ENCODE data around the gene TEX12. TPM values are rescaled to one million over a fixed set of nuclear protein-coding genes. Genes with fewer than 3 reads are reported as not detected.

Gene TEX12
- total RNA-seq, 3 donors from 2014 or later, result 1.2 to 1.3 TPM; not detected in 1

- H3K36me3 ChIP-seq, result no peaks in the 10 kb centered on the region
- no peak for DNase-seq (ENCODE audit: low spot score in 2 of 2)
- H3K9me3 ChIP-seq, result no peaks in the 10 kb centered on the region
- H3K4me1 ChIP-seq, result no peaks in the 10 kb centered on the region
- intact Hi-C loops (cut with DNase I; ENCODE audit: low total_unique reads), result no loop called here
- H3K4me3 ChIP-seq, result no peak overlapping the region
- no peaks in the 10 kb centered on the region for H3K27me3 ChIP-seq
- H3K27ac ChIP-seq, result no peak overlapping the region
- TF ChIP-seq POLR2A (IDR thresholded peaks at IDR 0.05) (no peak), CTCF (IDR thresholded peaks at IDR 0.05) (no peak), POLR2AphosphoS5 (IDR thresholded peaks at IDR 0.05) (no peak)
Observed at GRCh38 chr11:112200252-112200651, 33.1 kb downstream of the TEX12 start.

- no peak for TF ChIP-seq POLR2AphosphoS5 (IDR thresholded peaks at IDR 0.05)
- Histone ChIP-seq H3K4me1 (no peaks in the 10 kb centered on the region), H3K9me3 (no peaks in the 10 kb centered on the region), H3K36me3 (no peaks in the 10 kb centered on the region), H3K27me3 (no peaks in the 10 kb centered on the region), H3K27ac (no peak overlapping the region), H3K4me3 (no peak overlapping the region)
- intact Hi-C loops (cut with DNase I; ENCODE audit: low total_unique reads), result no loop called here
- no peak for DNase-seq (ENCODE audit: low spot score in 2 of 2)
Observed at GRCh38 chr11:112206071-112206470, 38.9 kb downstream of the TEX12 start.

- Histone ChIP-seq H3K4me3 (no peak overlapping the region), H3K36me3 (no peaks in the 10 kb centered on the region), H3K27ac (no peak overlapping the region), H3K27me3 (no peaks in the 10 kb centered on the region), H3K4me1 (no peaks in the 10 kb centered on the region), H3K9me3 (no peaks in the 10 kb centered on the region)
- TF ChIP-seq CTCF (IDR thresholded peaks at IDR 0.05), result no peak
- TF ChIP-seq POLR2AphosphoS5 (IDR thresholded peaks at IDR 0.05), result no peak
- no peak for TF ChIP-seq POLR2A (IDR thresholded peaks at IDR 0.05)
- no peak for DNase-seq (ENCODE audit: low spot score in 2 of 2)
- intact Hi-C loops (cut with DNase I; ENCODE audit: low total_unique reads), result no loop called here
Observed at GRCh38 chr11:112210890-112211289, 43.7 kb downstream of the TEX12 start.

GRCh38 chr11:112211536-112211935, 44.4 kb downstream of the TEX12 start:
- Histone ChIP-seq H3K4me1 (no peaks in the 10 kb centered on the region), H3K36me3 (no peaks in the 10 kb centered on the region), H3K4me3 (no peak overlapping the region), H3K9me3 (no peaks in the 10 kb centered on the region), H3K27ac (no peak overlapping the region), H3K27me3 (no peaks in the 10 kb centered on the region)
- no peak for DNase-seq (ENCODE audit: low spot score in 2 of 2)
- intact Hi-C loops (cut with DNase I; ENCODE audit: low total_unique reads), result no loop called here
- TF ChIP-seq CTCF (IDR thresholded peaks at IDR 0.05), result no peak
- no peak for TF ChIP-seq POLR2A (IDR thresholded peaks at IDR 0.05)
- TF ChIP-seq POLR2AphosphoS5 (IDR thresholded peaks at IDR 0.05), result no peak

- Histone ChIP-seq H3K36me3 (no peaks in the 10 kb centered on the region), H3K27me3 (no peaks in the 10 kb centered on the region), H3K4me1 (no peaks in the 10 kb centered on the region), H3K4me3 (no peak overlapping the region), H3K27ac (no peak overlapping the region), H3K9me3 (no peaks in the 10 kb centered on the region)
- no peak for TF ChIP-seq POLR2A (IDR thresholded peaks at IDR 0.05)
- no peak for TF ChIP-seq POLR2AphosphoS5 (IDR thresholded peaks at IDR 0.05)
- no peak for TF ChIP-seq CTCF (IDR thresholded peaks at IDR 0.05)
- DNase-seq (ENCODE audit: low spot score in 2 of 2), result no peak
- intact Hi-C loops (cut with DNase I; ENCODE audit: low total_unique reads), result no loop called here
Observed at GRCh38 chr11:112212290-112212689, 45.1 kb downstream of the TEX12 start.

- TF ChIP-seq POLR2AphosphoS5 (IDR thresholded peaks at IDR 0.05) (no peak), CTCF (IDR thresholded peaks at IDR 0.05) (no peak), POLR2A (IDR thresholded peaks at IDR 0.05) (no peak)
- no peak overlapping the region for H3K27ac ChIP-seq
- H3K36me3 ChIP-seq, result no peaks in the 10 kb centered on the region
- no peaks in the 10 kb centered on the region for H3K27me3 ChIP-seq
- H3K4me1 ChIP-seq, result no peaks in the 10 kb centered on the region
- no peak for DNase-seq (ENCODE audit: low spot score in 2 of 2)
- no peak overlapping the region for H3K4me3 ChIP-seq
- intact Hi-C loops (cut with DNase I; ENCODE audit: low total_unique reads), result no loop called here
- no peaks in the 10 kb centered on the region for H3K9me3 ChIP-seq
Observed at GRCh38 chr11:112212710-112213109, 45.5 kb downstream of the TEX12 start.
